GM12875 (cell line): ENCODE results near the gene ROBO1.

Experiments used
- H3K4me3 ChIP-seq: one replicate; pipeline ENCODE4 v1.5.1; 2011; ENCODE audit warnings: low read depth, low read length, control low read depth
- CTCF ChIP-seq: IDR thresholded peaks from 2 replicates; pipeline ENCODE4 v1.5.1; 2011; ENCODE audit warnings: low read depth, mild to moderate bottlenecking, control low read depth, inconsistent platforms, low read length, moderate library complexity, borderline replicate concordance; ENCODE audit not compliant: insufficient read depth

Gene ROBO1

DNA sequence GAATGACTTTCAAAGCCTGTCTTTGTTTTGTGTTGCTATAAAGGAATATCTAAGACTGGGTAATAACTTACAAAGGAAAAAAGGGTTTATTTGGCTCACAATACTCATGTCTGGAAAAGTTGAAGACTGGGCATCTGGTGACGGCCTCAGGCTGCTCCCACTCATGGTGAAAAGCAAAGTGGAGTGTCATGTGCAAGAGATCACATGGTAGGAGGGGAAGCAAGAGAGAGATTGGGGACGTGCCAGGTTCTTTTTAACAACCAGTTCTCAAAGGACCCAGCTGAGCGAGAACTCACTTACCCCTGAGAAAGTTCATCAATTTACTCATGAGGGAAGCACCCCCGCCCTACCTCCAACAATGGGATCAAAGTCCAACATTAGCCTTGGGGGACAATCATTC is 929.4 kb downstream of the ROBO1 start:
- no peak for TF ChIP-seq CTCF

GRCh38 chr3:78834910-78835309 is 932.9 kb downstream of the ROBO1 start:
- TF ChIP-seq CTCF, result no peak
- no peak overlapping the region for H3K4me3 ChIP-seq

More for the DNA sequence above, 929.4 kb downstream of the ROBO1 start:
- H3K4me3 ChIP-seq, result no peak overlapping the region

- no peak overlapping the region for H3K4me3 ChIP-seq
- TF ChIP-seq CTCF, result no peak
Observed at GRCh38 chr3:78832785-78833204, 935.0 kb downstream of the ROBO1 start.

DNA sequence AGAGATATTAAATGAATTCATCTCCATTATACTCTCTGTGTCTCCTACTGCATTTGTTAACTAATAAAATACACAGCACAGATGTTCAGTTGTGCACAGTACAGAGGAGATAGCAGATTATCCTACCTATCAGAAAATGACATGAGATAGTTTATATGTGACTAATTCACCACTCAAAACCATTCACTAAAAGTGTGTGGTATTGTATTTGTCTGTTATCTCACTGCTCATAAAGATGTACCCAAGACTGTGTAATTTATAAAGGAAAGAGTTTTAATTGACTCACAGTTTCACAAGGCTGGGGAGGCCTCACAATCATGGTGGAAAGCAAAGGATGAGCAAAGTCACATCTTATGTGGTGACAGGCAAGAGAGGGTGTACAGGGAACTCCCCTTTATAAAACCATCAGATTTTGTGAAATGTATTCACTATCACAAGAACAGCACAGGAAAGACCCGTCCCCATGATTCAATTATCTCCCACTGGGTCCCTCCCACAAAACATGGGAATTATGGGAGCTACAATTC is 936.3 kb downstream of the ROBO1 start:
- H3K4me3 ChIP-seq, result no peak overlapping the region
- TF ChIP-seq CTCF, result no peak

GRCh38 chr3:78830470-78830869 is 937.3 kb downstream of the ROBO1 start:
- TF ChIP-seq CTCF, result no peak
- H3K4me3 ChIP-seq, result no peak overlapping the region

GRCh38 chr3:78827618-78828017 is 940.2 kb downstream of the ROBO1 start:
- no peak for TF ChIP-seq CTCF
- no peak overlapping the region for H3K4me3 ChIP-seq

DNA sequence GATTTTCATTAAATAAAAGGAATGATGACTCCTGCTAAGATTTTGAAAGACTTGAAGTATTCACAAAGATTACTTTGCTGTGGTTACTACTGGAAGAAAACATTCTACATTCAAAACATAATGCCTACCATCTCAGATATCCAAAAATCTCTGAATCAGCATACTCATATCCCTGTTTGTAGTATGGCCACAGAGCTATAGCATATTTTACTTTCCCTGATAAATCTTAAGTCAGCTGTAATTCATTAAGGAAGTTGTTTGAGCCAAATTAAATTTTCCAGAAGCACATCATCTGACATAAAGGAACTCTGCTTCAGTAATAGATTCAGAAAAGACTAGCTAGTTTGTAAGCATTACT is 942.0 kb downstream of the ROBO1 start:
- no peak overlapping the region for H3K4me3 ChIP-seq
- TF ChIP-seq CTCF, result no peak
